HCT116 (cell line): ENCODE measurements around the gene ZNF236. TPM values are rescaled to one million over a fixed set of nuclear protein-coding genes. Genes with fewer than 3 reads are reported as not detected.

ENCODE experiments used
- ATAC-seq: fragments of 200-7000 bp; cut with Tn5 transposase; 2 replicates; pipeline ENCODE4 v1.9.1; 2020; ENCODE audit warnings: mild to moderate bottlenecking, moderate library complexity
- BruUV-seq: library from RNA; stranded (reverse); fragments of 400-500 nt; replicated peaks from 2 replicates; lab custom pipeline; 2021; lab: Mats Ljungman, UMichigan
- CTCF ChIA-PET: fragments of 300-600 bp; sonication (Branson Sonifier 250); formaldehyde crosslinking; loops from one replicate; lab custom pipeline; 2021; ENCODE audit warnings: antibody characterized with exemption; lab: Charles Lee
- POLR2A ChIA-PET: fragments of 300-600, 350-600 bp; sonication (Branson Sonifier 250); formaldehyde crosslinking; loops from one replicate; lab custom pipeline; 2021; ENCODE audit warnings: antibody characterized with exemption; lab: Charles Lee
- RAD21 ChIA-PET, 2 experiments: fragments of 300-600 bp; sonication (Branson Sonifier 250); formaldehyde crosslinking; loops; one replicate each; lab custom pipeline; 2023; ENCODE audit warnings: low total read pairs in 2 of 2; ENCODE audit not compliant: uncharacterized antibody in 2 of 2, unreplicated experiment in 2 of 2, low non-redundant PET in 1 of 2; lab: Charles Lee
- DNase-seq: peaks from one replicate; pipeline ENCODE4 v3.0.0-alpha.2; 2010; ENCODE audit warnings: low read depth, low spot score
- H2AFZ ChIP-seq: fragments of 200-600 bp; shearing (Covaris generic), sonication (generic); 2 replicates; pipeline ENCODE4 v1.6.1; 2017; ENCODE audit warnings: low read depth, mixed run types, mixed read lengths, antibody characterized with exemption, low read length; ENCODE audit not compliant: poor library complexity, severe bottlenecking
- H3K27ac ChIP-seq: 2 replicates; pipeline ENCODE4 v1.5.1; 2012; ENCODE audit warnings: low read depth, low read length
- H3K27me3 ChIP-seq: fragments of 200-600 bp; sonication (generic); 2 replicates; pipeline ENCODE4 v1.6.1; 2016; ENCODE audit warnings: mixed run types, low read length, mixed read lengths; ENCODE audit not compliant: insufficient read depth
- H3K36me3 ChIP-seq, 2 experiments: fragments of 200-500 bp in 1 of 2; fragments of 200-600 bp in 1 of 2; sonication (Bioruptor generic) in 1 of 2; sonication (generic) in 1 of 2; 2 replicates each; pipeline versions ENCODE4 v1.5.1 to v1.6.1; 2014 to 2016; ENCODE audit warnings: low read length in 2 of 2, inconsistent platforms in 1 of 2, mixed read lengths in 1 of 2, mixed run types in 1 of 2; ENCODE audit not compliant: insufficient read depth in 2 of 2, control insufficient read depth in 1 of 2
- H3K4me1 ChIP-seq, 2 experiments: fragments of 200-600 bp in 1 of 2; sonication (generic) in 1 of 2; 2 replicates each; pipeline versions ENCODE4 v1.5.1 to v1.6.1; 2012 to 2017; ENCODE audit warnings: low read length in 2 of 2, inconsistent platforms in 1 of 2, mild to moderate bottlenecking in 1 of 2, mixed read lengths in 1 of 2, mixed run types in 1 of 2, moderate library complexity in 1 of 2; ENCODE audit not compliant: insufficient read depth in 2 of 2, control insufficient read depth in 1 of 2
- H3K4me2 ChIP-seq: fragments of 200-600 bp; sonication (generic); 2 replicates; pipeline ENCODE4 v1.6.1; 2017; ENCODE audit warnings: mixed run types, low read length, mixed read lengths
- H3K4me3 ChIP-seq, 2 experiments: fragments of 200-600 bp in 1 of 2; sonication (generic) in 1 of 2; replicated peaks in 1 of 2; 2 replicates each; pipeline ENCODE4 v1.5.1; 2011 to 2016; ENCODE audit warnings: low read length in 2 of 2, control low read depth in 1 of 2, low read depth in 1 of 2, mild to moderate bottlenecking in 1 of 2, mixed read lengths in 1 of 2, mixed run types in 1 of 2
- H3K79me2 ChIP-seq: fragments of 200-600 bp; sonication (generic); 2 replicates; pipeline ENCODE4 v1.6.1; 2017; ENCODE audit warnings: mild to moderate bottlenecking, mixed run types, low read length, moderate library complexity, mixed read lengths; ENCODE audit not compliant: insufficient read depth
- H3K9ac ChIP-seq: fragments of 200-600 bp; sonication (generic); 2 replicates; pipeline ENCODE4 v1.6.1; 2016; ENCODE audit warnings: low read length, mixed read lengths
- H3K9me2 ChIP-seq: fragments of 200-600 bp; sonication (generic), shearing (Covaris generic); 2 replicates; pipeline ENCODE4 v1.6.1; 2017; ENCODE audit warnings: mixed run types, mild to moderate bottlenecking, moderate library complexity; ENCODE audit not compliant: insufficient read depth
- H3K9me3 ChIP-seq, 2 experiments: fragments of 200-500 bp in 1 of 2; fragments of 200-600 bp in 1 of 2; sonication (Bioruptor generic) in 1 of 2; sonication (generic) in 1 of 2; 2 replicates each; pipeline ENCODE4 v1.6.1; 2014 to 2017; ENCODE audit warnings: low read length in 2 of 2, mixed read lengths in 2 of 2, inconsistent platforms in 1 of 2, low read depth in 1 of 2, mild to moderate bottlenecking in 1 of 2, mixed run types in 1 of 2, moderate library complexity in 1 of 2; ENCODE audit not compliant: control insufficient read depth in 1 of 2, insufficient read depth in 1 of 2
- H4K20me1 ChIP-seq: fragments of 200-600 bp; sonication (generic), shearing (Covaris generic); 2 replicates; pipeline ENCODE4 v1.6.1; 2017; ENCODE audit warnings: mixed run types, mild to moderate bottlenecking, moderate library complexity; ENCODE audit not compliant: insufficient read depth
- CEBPB ChIP-seq: IDR thresholded peaks from 2 replicates; pipeline ENCODE4 v1.6.1; 2012; ENCODE audit warnings: low read depth
- EGR1 ChIP-seq: IDR thresholded peaks from 2 replicates; pipeline ENCODE4 v1.6.1; 2012; ENCODE audit warnings: low read depth
- EZH2 ChIP-seq: fragments of 200-600 bp; sonication (generic); IDR thresholded peaks from 2 replicates; pipeline ENCODE4 v1.6.1; 2017; ENCODE audit warnings: antibody characterized with exemption, mixed run types
- JUND ChIP-seq: IDR thresholded peaks from 2 replicates; pipeline ENCODE4 v1.6.1; 2012
- POLR2A ChIP-seq: IDR thresholded peaks from 2 replicates; pipeline ENCODE4 v1.7.0; 2011; ENCODE audit warnings: borderline replicate concordance; ENCODE audit not compliant: insufficient read depth, insufficient read length; ENCODE audit errors: extremely low read depth
- SRF ChIP-seq: IDR thresholded peaks from 2 replicates; pipeline ENCODE4 v1.6.1; 2012; ENCODE audit warnings: low read depth
- ZFX ChIP-seq: fragments of 450-650 bp; IDR thresholded peaks from 2 replicates; pipeline ENCODE4 v1.6.1; 2017
- ZNF274 ChIP-seq: fragments of 200-500 bp; sonication (Bioruptor generic); IDR thresholded peaks from 2 replicates; pipeline ENCODE4 v1.6.1; 2014; ENCODE audit warnings: mild to moderate bottlenecking, low read depth, low read length, inconsistent platforms
- intact Hi-C: fragments of 100-400 bp; cut with micrococcal nuclease; formaldehyde crosslinking; loops from 2 replicates; pipeline ENCODE4 v1.10.0; 2022
- total RNA-seq: library from RNA; stranded (reverse); gene quantifications from one replicate; pipeline ENCODE4 v1.2.1, GENCODE V29; 2021; ENCODE audit not compliant: unreplicated experiment
- TF ChIP-seq, protein P1 (sequence below): IDR thresholded peaks from 2 replicates; pipeline ENCODE4 v1.6.1; 2012; ENCODE audit warnings: low read depth

The ZNF236 gene
- total RNA-seq, 1 experiment from 2014 or later: 15.0 TPM

DNA sequence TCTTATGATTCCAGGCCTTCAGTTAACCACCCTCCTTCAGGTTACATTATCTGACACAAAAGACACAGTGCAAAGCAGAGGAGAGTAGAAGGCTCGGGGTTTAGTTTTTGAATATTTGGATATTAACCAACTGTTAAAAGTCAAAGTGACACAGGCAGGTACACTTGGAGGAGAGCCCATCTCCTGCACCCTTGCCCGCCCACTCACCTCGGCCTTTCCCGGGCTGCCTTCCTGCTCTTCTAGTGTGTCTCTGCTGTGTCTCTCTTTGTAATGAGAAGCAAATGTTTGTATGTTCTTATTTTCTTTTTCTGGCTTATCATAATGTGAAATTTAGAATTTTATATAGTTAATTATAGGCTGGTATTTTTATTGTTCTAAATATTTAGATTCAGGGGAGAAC is 35.1 kb downstream of the ZNF236 start (continued):
- TF ChIP-seq, protein P1, sequence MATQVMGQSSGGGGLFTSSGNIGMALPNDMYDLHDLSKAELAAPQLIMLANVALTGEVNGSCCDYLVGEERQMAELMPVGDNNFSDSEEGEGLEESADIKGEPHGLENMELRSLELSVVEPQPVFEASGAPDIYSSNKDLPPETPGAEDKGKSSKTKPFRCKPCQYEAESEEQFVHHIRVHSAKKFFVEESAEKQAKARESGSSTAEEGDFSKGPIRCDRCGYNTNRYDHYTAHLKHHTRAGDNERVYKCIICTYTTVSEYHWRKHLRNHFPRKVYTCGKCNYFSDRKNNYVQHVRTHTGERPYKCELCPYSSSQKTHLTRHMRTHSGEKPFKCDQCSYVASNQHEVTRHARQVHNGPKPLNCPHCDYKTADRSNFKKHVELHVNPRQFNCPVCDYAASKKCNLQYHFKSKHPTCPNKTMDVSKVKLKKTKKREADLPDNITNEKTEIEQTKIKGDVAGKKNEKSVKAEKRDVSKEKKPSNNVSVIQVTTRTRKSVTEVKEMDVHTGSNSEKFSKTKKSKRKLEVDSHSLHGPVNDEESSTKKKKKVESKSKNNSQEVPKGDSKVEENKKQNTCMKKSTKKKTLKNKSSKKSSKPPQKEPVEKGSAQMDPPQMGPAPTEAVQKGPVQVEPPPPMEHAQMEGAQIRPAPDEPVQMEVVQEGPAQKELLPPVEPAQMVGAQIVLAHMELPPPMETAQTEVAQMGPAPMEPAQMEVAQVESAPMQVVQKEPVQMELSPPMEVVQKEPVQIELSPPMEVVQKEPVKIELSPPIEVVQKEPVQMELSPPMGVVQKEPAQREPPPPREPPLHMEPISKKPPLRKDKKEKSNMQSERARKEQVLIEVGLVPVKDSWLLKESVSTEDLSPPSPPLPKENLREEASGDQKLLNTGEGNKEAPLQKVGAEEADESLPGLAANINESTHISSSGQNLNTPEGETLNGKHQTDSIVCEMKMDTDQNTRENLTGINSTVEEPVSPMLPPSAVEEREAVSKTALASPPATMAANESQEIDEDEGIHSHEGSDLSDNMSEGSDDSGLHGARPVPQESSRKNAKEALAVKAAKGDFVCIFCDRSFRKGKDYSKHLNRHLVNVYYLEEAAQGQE: no peak
- TF ChIP-seq, all 23 proteins: peak for 0

DNA sequence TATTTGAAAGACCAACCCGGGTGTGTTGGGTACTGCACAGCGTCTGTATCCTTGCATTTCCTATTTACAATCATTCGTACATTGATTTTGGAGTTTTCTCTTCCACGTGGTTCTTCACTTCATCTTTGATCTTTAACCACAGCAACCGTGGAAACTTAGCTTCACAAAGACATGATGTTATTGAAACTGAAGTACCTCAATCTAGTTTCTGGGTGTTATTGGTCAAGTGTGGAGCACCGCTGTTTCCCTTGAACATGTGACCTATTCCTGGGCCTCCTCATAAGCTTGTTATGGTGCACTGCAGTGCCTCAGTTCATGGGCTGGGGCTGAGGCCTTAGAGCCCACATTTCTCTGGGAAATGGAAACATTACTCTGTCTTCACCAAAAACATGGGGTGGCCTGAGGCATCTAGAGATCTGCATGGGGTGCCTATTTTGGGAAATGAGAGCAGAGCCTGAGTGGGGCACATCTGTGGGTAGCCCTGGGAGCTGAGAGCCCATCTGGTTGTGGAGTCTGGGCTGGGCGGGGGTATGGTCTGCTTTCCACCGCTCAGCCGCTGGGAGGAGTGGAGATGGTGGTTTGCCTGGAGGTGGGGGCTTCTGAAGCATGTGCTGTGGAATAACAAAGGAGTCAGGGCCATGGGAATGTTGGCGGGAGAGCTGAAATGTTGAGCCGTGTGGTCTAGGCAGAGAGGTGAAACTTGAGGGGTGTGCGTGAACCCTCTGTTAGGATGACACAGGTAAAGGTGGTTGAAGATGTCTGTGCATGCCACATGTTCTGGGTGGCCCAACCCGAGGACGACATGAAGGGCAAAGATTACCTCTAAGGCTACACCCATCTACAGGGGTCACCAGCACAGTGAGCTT is 37.4 kb downstream of the ZNF236 start:
- H3K36me3 ChIP-seq: no peaks in the 10 kb centered on the region
- no peak overlapping the region for H3K27ac ChIP-seq
- no peaks in the 10 kb centered on the region for H3K9me3 ChIP-seq
- no peak for DNase-seq
- no peaks in the 10 kb centered on the region for H4K20me1 ChIP-seq
- CTCF ChIA-PET: no interaction called here
- H3K27me3 ChIP-seq: no peaks in the 10 kb centered on the region
- BruUV-seq: no TSS peak
- no peaks in the 10 kb centered on the region for H3K79me2 ChIP-seq
- H2AFZ ChIP-seq: no peak overlapping the region
- ATAC-seq: no peak
- intact Hi-C loops: no loop called here
- no peak overlapping the region for H3K4me3 ChIP-seq
- no peak overlapping the region for H3K4me2 ChIP-seq
- RAD21 ChIA-PET: no interaction called here
- H3K9me2 ChIP-seq: no peaks in the 10 kb centered on the region
- H3K4me1 ChIP-seq: no peaks in the 10 kb centered on the region
- TF ChIP-seq EZH2 (no peak), ZNF274 (no peak), POLR2A (no peak), SRF (no peak), CEBPB (no peak), ZFX (no peak), JUND (no peak), EGR1 (no peak)
- TF ChIP-seq, protein P1: no peak
- POLR2A ChIA-PET: no interaction called here
- H3K9ac ChIP-seq: no peak overlapping the region
